Body of pancreas (tissue), 4 donors: ENCODE data around the gene PDE4D. TPM values are rescaled to one million over a fixed set of nuclear protein-coding genes. Genes with fewer than 3 reads are reported as not detected.

ENCODE experiments used
- ATAC-seq: fragments of 150-250 bp; one replicate; pipeline ENCODE4 v1.9.1; 2016
- DNase-seq, 4 donors: peaks; one replicate each; pipeline ENCODE4 v3.0.0-alpha.2; 2019
- H3K27ac ChIP-seq, 4 donors: fragments of 200-600 bp; sonication (generic); 1 replicate in 3 of 4; 2 replicates in 1 of 4; pipeline versions ENCODE4 v1.5.1 to v1.6.1; 2016 to 2019; ENCODE audit warnings: mild to moderate bottlenecking in 1 of 4, mixed read lengths in 1 of 4, moderate library complexity in 1 of 4
- H3K27me3 ChIP-seq, 2 donors: fragments of 200-600 bp; sonication (generic); one replicate each; pipeline ENCODE4 v1.6.0; 2016; ENCODE audit warnings: mild to moderate bottlenecking in 1 of 2
- H3K36me3 ChIP-seq, 2 donors: fragments of 200-600 bp; sonication (generic); replicated peaks in 1 of 2; 2 replicates each; pipeline ENCODE4 v1.5.1; 2016; ENCODE audit warnings: low read depth in 2 of 2; ENCODE audit not compliant: insufficient read depth in 1 of 2
- H3K4me1 ChIP-seq: fragments of 200-600 bp; sonication (generic); one replicate; pipeline ENCODE4 v1.6.0; 2016
- H3K4me3 ChIP-seq, 2 donors: fragments of 200-600 bp; sonication (generic); 1 replicate in 1 of 2; 2 replicates in 1 of 2; pipeline ENCODE4 v1.5.1; 2016 to 2019
- H3K9me3 ChIP-seq, 3 donors: fragments of 200-600 bp; sonication (generic); 1 replicate in 2 of 3; 2 replicates in 1 of 3; pipeline ENCODE4 v1.5.1; 2016
- POLR2A ChIP-seq, 3 donors: fragments of 450-650 bp; IDR thresholded peaks; one replicate each; pipeline ENCODE4 v1.6.1; 2016; ENCODE audit warnings: antibody characterized with exemption in 3 of 3, mild to moderate bottlenecking in 2 of 3
- WGBS, 2 donors: methylation state at CpG; one replicate each; pipeline ENCODE4 v1.1.5; 2017; 5-methylcytosine and 5-hydroxymethylcytosine counted together
- intact Hi-C: fragments of 100-400 bp; cut with DNase I; formaldehyde crosslinking; loops from one replicate; pipeline ENCODE4 v1.15.1; 2023
- total RNA-seq, 2 donors: library from RNA; depleted of rRNA; stranded (reverse); fragments of >200 nt; gene quantifications; one replicate each; pipeline ENCODE4 v1.1.0, GENCODE V29; 2016
- TF ChIP-seq, protein P1 (sequence below), 7 experiments: fragments of 450-650 bp in 4 of 7; fragments of 200-600 bp in 3 of 7; sonication (generic) in 3 of 7; IDR thresholded peaks; one replicate each; pipeline ENCODE4 v1.5.1; 2016 to 2019; ENCODE audit warnings: antibody characterized with exemption in 7 of 7

Gene PDE4D
- total RNA-seq, 2 donors from 2014 or later = 8.6 to 9.2 TPM

DNA sequence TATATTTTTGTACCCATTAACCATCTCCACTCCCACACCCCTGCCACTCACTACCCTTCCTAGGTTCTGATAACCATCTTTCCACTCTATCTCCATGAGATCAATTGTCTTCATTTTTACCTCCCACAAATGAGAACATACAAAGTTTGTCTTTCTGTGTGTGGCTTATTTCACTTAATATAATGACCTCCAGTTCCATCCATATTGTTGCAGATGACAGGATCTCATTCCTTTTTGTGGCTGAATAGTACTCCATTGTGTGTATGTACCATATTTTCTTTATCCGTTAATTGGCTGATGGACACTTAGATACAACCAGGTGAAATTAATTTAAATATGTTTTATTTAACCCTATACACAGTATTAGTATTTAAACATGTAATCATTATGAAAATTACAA, 552.9 kb downstream of the PDE4D start:
- intact Hi-C loops = no loop called here
- ATAC-seq (no peak), DNase-seq (no peak)
- 88 to 89% methylated on average over 1 of the region's 1 CpG for WGBS, 2 donors
- Histone ChIP-seq H3K9me3 (no peaks in the 10 kb centered on the region), H3K4me3 (no peak overlapping the region), H3K36me3 (no peaks in the 10 kb centered on the region), H3K27me3 (no peaks in the 10 kb centered on the region), H3K27ac (no peak overlapping the region), H3K4me1 (no peaks in the 10 kb centered on the region)
- no peak for TF ChIP-seq POLR2A (IDR thresholded peaks at IDR 0.05)
- TF ChIP-seq, protein P1, sequence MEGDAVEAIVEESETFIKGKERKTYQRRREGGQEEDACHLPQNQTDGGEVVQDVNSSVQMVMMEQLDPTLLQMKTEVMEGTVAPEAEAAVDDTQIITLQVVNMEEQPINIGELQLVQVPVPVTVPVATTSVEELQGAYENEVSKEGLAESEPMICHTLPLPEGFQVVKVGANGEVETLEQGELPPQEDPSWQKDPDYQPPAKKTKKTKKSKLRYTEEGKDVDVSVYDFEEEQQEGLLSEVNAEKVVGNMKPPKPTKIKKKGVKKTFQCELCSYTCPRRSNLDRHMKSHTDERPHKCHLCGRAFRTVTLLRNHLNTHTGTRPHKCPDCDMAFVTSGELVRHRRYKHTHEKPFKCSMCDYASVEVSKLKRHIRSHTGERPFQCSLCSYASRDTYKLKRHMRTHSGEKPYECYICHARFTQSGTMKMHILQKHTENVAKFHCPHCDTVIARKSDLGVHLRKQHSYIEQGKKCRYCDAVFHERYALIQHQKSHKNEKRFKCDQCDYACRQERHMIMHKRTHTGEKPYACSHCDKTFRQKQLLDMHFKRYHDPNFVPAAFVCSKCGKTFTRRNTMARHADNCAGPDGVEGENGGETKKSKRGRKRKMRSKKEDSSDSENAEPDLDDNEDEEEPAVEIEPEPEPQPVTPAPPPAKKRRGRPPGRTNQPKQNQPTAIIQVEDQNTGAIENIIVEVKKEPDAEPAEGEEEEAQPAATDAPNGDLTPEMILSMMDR (IDR thresholded peaks at IDR 0.05) = no peak

DNA sequence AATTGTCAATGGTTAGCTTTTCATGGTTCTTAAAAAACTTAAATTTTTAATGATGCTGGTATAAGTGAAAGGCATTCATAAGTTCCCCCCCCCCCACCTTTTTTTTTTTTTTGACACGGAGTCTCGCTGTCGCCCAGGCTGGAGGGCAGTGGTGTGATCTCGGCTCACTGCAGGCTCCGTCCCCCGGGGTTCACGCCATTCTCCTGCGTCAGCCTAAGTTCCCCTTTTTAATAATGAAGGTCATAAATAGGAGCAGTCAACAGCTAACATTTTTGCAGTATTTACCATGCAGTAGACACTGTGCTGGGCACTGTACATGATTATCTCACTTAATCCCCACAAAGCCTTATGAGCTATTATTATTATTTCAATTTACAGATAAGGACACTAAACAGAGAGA, 556.3 kb downstream of the PDE4D start:
- H3K9me3 ChIP-seq = no peaks in the 10 kb centered on the region
- H3K36me3 ChIP-seq = no peaks in the 10 kb centered on the region
- intact Hi-C loops = no loop called here
- 50 to 83% methylated on average over 8 of the region's 8 CpGs for WGBS, 2 donors
- H3K4me3 ChIP-seq = no peak overlapping the region
- no peak overlapping the region for H3K27ac ChIP-seq
- ATAC-seq (no peak), DNase-seq (no peak)
- H3K4me1 ChIP-seq = no peaks in the 10 kb centered on the region
- no peaks in the 10 kb centered on the region for H3K27me3 ChIP-seq
- TF ChIP-seq, protein P1 (IDR thresholded peaks at IDR 0.05) = no peak
- no peak for TF ChIP-seq POLR2A (IDR thresholded peaks at IDR 0.05)

GRCh38 chr5:59335544-59335943, 558.0 kb downstream of the PDE4D start:
- Histone ChIP-seq H3K27me3 (no peaks in the 10 kb centered on the region), H3K4me1 (no peaks in the 10 kb centered on the region), H3K36me3 (no peaks in the 10 kb centered on the region), H3K9me3 (no peaks in the 10 kb centered on the region), H3K27ac (no peak overlapping the region), H3K4me3 (no peak overlapping the region)
- DNase-seq (no peak), ATAC-seq (no peak)
- intact Hi-C loops = no loop called here
- WGBS, 2 donors = 18 to 52% methylated on average over 1 of the region's 1 CpG
- TF ChIP-seq, protein P1 (IDR thresholded peaks at IDR 0.05) = peak in 4 of 7 experiments; percentile 11 to 30 (median 21)
- no peak for TF ChIP-seq POLR2A (IDR thresholded peaks at IDR 0.05)

- no peaks in the 10 kb centered on the region for H3K9me3 ChIP-seq
- H3K36me3 ChIP-seq = no peaks in the 10 kb centered on the region
- no peak for TF ChIP-seq POLR2A (IDR thresholded peaks at IDR 0.05)
- TF ChIP-seq, protein P1 (IDR thresholded peaks at IDR 0.05) = no peak
- intact Hi-C loops = no loop called here
- no peak for DNase-seq
- H3K4me3 ChIP-seq = no peak overlapping the region
- ATAC-seq = no peak
- H3K27me3 ChIP-seq = no peaks in the 10 kb centered on the region
- no peak overlapping the region for H3K27ac ChIP-seq
- H3K4me1 ChIP-seq = no peaks in the 10 kb centered on the region
Measured at GRCh38 chr5:59333416-59333815, 560.1 kb downstream of the PDE4D start.

DNA sequence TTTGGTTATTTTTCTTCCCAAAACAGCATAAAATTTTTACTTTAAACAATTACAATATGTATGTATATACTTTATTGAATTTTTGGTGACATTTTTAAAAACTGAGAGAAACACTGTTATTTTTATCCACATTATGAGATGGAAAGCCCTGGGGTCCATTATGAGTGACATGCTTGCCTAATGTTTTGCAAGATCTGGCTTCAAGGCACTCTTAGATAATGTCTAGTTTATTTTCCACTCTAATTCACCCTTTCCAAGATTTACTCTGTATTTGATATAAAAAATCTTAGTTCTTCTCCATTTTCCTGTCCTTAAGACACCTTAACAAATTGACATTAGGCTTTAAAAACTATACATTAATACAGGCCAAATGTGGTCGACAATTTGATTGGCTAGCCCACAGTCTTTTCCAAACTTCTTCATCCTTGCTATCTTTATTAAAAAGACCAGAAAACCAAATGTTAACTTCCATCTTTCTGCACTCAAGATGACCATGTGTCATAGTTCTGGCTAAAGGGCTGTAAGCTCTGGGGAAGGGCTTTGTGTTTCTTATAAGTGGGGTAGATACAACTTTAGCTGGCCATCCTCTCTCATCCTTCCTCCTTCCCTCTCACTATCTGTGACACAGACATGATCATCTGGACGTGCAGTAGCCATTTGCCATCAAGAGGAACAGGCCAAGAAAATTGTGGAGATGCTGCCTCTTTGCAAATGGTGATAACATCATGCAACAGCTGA, 561.1 kb downstream of the PDE4D start:
- DNase-seq = no peak
- H3K27me3 ChIP-seq = no peaks in the 10 kb centered on the region
- H3K36me3 ChIP-seq = no peaks in the 10 kb centered on the region
- no peaks in the 10 kb centered on the region for H3K9me3 ChIP-seq
- no peak overlapping the region for H3K4me3 ChIP-seq
- intact Hi-C loops = no loop called here
- no peak overlapping the region for H3K27ac ChIP-seq
- ATAC-seq = no peak
- no peak for TF ChIP-seq POLR2A (IDR thresholded peaks at IDR 0.05)
- TF ChIP-seq, protein P1 (IDR thresholded peaks at IDR 0.05) = no peak
- WGBS, 2 donors = 80 to 95% methylated on average over 2 of the region's 2 CpGs
- H3K4me1 ChIP-seq = no peaks in the 10 kb centered on the region
